ENCODE results near the gene AFAP1.

AFAP1 gene

GRCh38 chr4:7892212-7893019 lies 47.2 kb downstream of the AFAP1 start:
- no peak for DNase-seq

GRCh38 chr4:7890635-7891393 lies 48.8 kb downstream of the AFAP1 start:
- no peak for DNase-seq

GRCh38 chr4:7887436-7887835 lies 52.2 kb downstream of the AFAP1 start:
- no peak for DNase-seq

- no peak for DNase-seq
These were observed 53.4 kb downstream of the AFAP1 start for GRCh38 chr4:7886007-7886973.

- DNase-seq = no peak
These were observed 54.2 kb downstream of the AFAP1 start for GRCh38 chr4:7885216-7886006.

GRCh38 chr4:7880683-7881082 lies 59.0 kb downstream of the AFAP1 start:
- DNase-seq = no peak

- no peak for DNase-seq
These were observed 60.5 kb downstream of the AFAP1 start for GRCh38 chr4:7879127-7879526.

- no peak for DNase-seq
These were observed 61.3 kb downstream of the AFAP1 start for GRCh38 chr4:7878323-7878722.

- DNase-seq = no peak
These were observed 62.5 kb downstream of the AFAP1 start for GRCh38 chr4:7877176-7877575.

- DNase-seq = no peak
These were observed 63.3 kb downstream of the AFAP1 start for GRCh38 chr4:7876201-7876875.

- no peak for DNase-seq
These were observed 64.8 kb downstream of the AFAP1 start for GRCh38 chr4:7874838-7875237.

GRCh38 chr4:7873881-7874280 lies 65.8 kb downstream of the AFAP1 start:
- no peak for DNase-seq

GRCh38 chr4:7872264-7872771 lies 67.3 kb downstream of the AFAP1 start:
- no peak for DNase-seq

GRCh38 chr4:7871356-7871755 lies 68.3 kb downstream of the AFAP1 start:
- DNase-seq = no peak

GRCh38 chr4:7868892-7869471 lies 70.7 kb downstream of the AFAP1 start:
- DNase-seq = no peak

GRCh38 chr4:7868436-7868775 lies 71.3 kb downstream of the AFAP1 start:
- no peak for DNase-seq

GRCh38 chr4:7867701-7868435 lies 71.8 kb downstream of the AFAP1 start:
- DNase-seq = no peak

- no peak for DNase-seq
These were observed 72.5 kb downstream of the AFAP1 start for GRCh38 chr4:7867191-7867590.

- DNase-seq = no peak
These were observed 74.1 kb downstream of the AFAP1 start for GRCh38 chr4:7865533-7865932.

- no peak for DNase-seq
These were observed 75.0 kb downstream of the AFAP1 start for GRCh38 chr4:7864685-7865084.
